Measurements from ENCODE around the gene OSBPL8.
"Not testable (repeated sequence)": the region's sequence is repeated elsewhere in the genome, so short reads cannot be mapped to it uniquely, and the experiment has no call there.

OSBPL8 gene

DNA sequence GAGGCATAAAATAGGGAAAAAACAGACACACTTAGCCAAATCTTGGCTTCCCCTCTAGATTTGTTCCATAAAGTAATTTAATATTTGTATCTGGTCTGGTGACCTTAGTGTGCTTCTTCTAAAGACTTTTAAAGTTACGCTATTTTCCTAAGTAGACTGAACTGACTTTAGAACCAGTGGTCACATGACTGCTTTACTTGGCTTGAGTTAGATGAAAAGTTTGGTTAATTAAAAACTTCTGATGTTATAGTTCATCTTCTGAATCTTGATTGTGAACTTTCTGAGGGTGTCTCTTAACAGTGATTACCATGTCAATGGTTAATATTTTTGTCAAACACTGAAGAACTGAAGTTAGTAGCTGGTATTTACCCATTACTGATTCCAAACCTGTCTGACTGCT lies 214.0 kb downstream of the OSBPL8 start:
- no peak for DNase-seq

- DNase-seq = no peak
These were observed 218.0 kb downstream of the OSBPL8 start for GRCh38 chr12:76341436-76342030.

DNA sequence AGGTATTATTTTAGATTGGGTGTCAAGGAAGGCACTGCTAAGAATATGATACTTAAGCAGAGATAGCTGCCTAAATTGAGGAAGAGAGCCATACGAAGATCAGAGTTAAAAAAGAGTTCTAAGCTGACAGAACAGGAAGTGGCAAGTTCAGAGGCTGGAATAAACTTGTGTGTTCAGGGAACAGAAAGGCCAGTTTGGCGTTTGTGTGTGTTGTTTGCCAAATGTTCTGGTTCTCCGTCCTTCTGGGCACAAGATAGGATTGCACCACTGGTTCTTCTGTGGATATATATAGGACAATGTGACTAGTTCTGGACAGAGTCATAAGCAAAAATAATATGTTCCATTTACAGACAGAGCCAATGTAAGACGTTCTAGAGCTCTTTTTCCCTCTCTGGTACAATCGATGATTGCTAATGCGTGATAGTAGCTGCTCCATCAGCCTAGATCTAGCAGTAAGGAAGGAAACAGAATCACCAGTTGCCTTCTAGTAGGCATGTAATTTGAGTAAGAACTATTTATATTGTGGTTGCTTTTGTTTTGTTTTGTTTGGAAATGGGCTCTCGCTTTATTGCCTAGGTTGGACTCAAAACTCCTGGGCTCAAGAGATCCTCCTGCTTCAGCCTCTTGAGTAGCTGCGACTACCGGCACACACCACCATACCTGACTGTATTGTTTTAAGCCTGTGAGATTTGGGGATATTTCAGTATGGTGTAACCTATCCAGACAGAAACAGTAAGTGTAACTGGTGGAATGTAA lies 218.7 kb downstream of the OSBPL8 start:
- DNase-seq = no peak

- DNase-seq = no peak
These were observed 222.0 kb downstream of the OSBPL8 start for GRCh38 chr12:76337583-76337982.

- DNase-seq = no peak
These were observed 227.0 kb downstream of the OSBPL8 start for GRCh38 chr12:76332606-76333005.

DNA sequence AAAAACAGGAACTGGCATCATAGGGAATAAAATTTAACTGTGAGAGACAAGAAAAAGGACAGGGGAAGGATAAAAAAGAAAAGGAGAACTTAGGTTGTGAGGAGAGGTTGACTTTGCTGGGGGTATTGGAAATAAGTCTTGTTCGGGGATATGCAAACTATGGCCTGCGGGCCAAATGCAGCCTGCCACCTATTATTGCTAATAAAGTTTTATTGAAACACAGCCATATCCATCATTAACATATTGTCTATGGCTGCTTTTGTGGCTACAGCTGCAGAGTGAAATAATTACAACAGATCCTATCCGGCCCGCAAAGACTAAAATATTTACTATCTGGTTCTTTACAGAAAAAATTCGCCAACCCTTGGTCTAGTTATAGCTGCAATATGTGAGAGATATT lies 230.0 kb downstream of the OSBPL8 start:
- no peak for DNase-seq

DNA sequence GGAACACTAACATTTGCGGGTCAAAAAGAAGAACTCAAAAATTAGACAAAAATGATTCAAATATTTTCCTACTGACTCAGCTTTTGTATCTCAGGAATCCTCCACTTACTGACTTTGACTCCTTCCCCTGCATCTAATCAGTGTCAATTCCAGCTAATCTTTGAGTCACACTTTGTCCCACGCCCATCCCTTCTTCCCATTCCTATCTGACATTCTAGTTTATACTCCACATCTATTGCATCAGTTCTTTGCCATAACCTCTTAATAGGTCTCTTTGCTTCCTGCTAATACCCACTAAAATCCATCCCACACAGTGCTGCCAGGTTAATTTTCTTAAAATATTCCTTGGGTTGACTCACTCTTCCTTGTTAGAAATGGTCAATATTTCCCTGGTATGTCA lies 230.4 kb downstream of the OSBPL8 start:
- DNase-seq = peak; percentile 26

DNA sequence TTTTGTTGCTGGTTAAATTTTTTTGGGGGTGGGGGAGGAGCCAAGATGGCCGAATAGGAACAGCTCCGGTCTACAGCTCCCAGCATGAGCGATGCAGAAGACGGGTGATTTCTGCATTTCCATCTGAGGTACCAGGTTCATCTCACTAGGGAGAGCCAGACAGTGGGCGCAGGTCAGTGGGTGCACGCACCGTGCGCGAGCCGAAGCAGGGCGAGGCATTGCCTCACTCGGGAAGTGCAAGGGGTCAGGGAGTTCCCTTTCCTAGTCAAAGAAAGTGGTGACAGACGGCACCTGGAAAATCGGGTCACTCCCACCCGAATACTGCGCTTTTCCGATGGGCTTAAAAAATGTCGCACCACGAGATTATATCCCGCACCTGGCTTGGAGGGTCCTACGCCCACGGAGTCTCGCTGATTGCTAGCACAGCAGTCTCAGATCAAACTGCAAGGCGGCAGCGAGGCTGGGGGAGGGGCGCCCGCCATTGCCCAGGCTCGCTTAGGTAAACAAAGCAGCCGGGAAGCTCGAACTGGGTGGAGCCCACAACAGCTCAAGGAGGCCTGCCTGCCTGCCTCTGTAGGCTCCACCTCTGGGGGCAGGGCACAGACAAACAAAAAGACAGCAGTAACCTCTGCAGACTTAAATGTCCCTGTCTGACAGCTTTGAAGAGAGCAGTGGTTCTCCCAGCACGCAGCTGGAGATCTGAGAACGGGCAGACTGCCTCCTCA lies 239.8 kb downstream of the OSBPL8 start:
- not testable (repeated sequence) for DNase-seq

GRCh38 chr12:76318773-76319594 lies 240.6 kb downstream of the OSBPL8 start:
- no peak for DNase-seq

DNA sequence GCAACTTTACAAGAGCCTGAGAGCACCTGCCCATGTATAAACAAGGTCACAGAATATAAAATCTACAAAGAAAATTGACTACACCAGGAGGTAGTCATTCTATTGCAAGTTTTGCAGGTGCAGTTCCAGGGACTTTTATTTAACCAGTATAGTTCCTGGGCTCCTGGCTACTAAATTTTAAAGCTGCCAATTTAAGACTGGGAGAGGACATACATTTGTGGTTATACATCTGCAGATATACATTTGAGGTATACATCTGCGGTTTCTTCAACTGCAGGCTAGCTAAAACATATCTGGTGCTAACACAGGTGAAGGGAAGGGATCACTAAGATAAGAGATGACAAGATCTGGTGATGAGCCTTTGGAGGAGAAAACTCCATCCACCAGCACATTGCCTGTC lies 241.6 kb downstream of the OSBPL8 start:
- no peak for DNase-seq

GRCh38 chr12:76316468-76316867 lies 243.1 kb downstream of the OSBPL8 start:
- no peak for DNase-seq

DNA sequence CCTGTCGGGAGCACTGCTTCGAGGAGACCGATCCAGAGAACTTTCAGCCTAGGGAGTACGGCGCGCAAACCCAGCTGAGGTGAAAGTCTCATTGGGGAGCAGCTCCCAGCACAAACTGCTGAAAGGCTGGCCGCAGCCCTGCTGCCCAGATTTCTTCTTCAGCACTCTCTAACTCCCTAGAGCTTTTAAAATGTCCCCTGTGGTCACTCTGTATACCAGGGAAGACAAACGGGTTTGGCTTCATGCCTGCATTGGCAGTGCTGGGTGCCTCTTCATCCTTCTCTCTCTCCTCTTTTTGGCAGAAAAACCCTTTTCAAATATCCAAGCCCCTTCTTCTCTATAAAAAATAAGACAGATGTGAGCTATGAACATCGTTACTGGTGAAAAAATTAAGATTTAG lies 246.3 kb downstream of the OSBPL8 start:
- no peak for DNase-seq

- no peak for DNase-seq
These were observed 247.3 kb downstream of the OSBPL8 start for GRCh38 chr12:76312315-76312714.

DNA sequence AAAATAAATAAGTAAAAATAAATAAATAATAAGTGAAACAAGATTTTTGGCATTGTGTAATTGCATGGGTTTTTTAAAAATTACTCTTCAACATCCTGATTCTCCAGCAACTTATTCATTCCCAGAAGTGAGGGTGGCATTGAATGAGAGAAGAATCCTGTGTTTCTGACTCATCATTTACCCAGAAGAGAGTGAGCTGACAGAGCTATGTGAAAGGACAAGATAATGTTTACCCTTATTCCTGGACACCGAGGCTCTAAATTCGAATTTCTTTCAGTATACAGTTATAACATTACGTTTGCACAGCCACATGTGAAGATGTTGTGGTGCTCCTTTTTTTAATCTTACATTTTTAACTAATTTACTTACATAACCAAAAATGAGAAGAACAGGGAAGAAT lies 247.8 kb downstream of the OSBPL8 start:
- no peak for DNase-seq

GRCh38 chr12:76310110-76310509 lies 249.5 kb downstream of the OSBPL8 start:
- no peak for DNase-seq

GRCh38 chr12:76308866-76309265 lies 250.7 kb downstream of the OSBPL8 start:
- DNase-seq = no peak

DNA sequence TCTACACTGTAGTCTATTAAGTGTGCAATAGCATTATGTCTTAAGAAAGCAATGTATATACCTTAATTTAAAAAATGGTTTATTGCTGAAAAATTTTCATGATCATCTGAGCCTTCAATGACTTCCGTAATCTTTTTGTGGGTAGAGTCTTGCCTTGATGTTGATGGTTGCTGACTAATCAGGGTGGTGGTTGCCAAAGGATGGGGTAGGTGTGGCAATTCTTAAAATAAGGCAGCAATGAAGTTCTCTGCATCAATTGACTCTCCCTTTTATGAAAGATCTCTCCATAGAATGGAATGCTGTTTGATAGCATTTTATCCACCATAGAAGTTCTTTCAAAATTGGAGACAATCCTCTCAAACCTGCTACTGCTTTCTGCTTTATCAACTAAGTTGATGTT lies 252.5 kb downstream of the OSBPL8 start:
- DNase-seq = no peak

GRCh38 chr12:76303989-76304460 lies 255.5 kb downstream of the OSBPL8 start:
- no peak for DNase-seq

- no peak for DNase-seq
These were observed 256.2 kb downstream of the OSBPL8 start for GRCh38 chr12:76303365-76303764.

Measured in 8988T (cell line).